DMS53 treated with DMSO at 0.1 percent for 48 hours (cell line): ENCODE measurements around the gene WWP2.
"Not testable (repeated sequence)": the region's sequence is repeated elsewhere in the genome, so short reads cannot be mapped to it uniquely, and the experiment has no call there.

Experiments
- DNase-seq: peaks from one replicate; lab custom pipeline; 2025; ENCODE audit not compliant: unreplicated experiment; lab: John Stamatoyannopoulos, UW

WWP2 gene

DNA sequence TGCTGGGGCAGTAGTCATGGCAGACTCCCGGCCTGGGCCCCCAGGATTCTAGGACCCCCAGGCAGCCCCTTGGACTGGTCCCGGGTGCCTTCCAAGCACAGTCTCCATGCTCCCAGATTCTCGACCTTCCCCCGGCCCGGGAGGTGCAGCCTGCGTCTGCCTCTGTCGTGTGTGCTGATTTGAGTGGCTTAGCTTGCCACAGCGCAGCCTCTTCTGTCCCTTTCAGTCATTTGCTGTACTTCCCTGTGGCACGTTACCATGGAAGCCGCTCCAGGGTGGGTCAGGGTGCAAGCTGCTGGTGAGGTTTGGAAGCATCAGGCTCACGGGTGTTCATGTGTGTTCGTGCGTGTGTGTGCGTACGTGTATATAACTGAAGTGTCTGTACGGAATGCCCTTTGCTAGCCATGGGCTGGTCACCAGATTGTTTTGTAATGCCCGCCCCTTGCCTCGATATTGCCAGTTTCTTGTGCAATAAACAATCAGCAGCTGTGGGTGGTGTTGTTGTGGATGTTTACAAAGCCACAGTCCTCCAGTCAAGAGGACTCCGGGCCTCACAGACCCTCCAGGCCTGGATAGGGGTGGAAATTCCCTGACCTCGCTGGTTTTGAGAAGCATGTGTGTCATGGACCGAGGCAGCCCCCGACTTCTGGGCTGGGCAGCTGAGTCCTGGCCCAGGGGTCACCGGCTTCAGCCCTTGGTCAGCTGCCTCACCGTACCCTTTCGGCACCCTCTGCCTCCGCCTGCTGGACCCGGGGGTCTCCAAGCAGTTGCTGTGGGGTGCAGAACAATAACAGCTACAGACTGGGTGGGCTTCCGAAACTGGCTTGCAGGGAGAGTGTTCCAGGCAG lies 179.3 kb downstream of the WWP2 start:
- no peak for DNase-seq

DNA sequence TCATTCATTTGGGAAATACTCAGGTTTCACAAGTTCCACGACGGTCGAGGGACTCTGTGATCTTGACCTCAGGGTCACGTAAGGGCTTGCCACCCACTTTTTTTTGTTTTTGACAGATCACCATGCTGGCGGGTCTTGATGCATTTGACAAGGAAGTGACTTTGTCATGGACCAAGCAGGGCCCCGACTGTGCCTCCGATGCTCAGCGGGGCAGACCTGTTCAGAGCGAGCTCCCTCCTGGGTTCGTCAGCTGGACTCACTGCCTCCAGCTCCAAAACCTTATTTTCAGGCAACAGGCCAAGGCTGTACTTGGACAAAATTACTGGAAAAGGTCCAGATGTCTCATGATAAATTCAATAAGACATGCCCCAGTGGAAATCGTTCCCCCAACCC lies 180.0 kb downstream of the WWP2 start:
- no peak for DNase-seq

DNA sequence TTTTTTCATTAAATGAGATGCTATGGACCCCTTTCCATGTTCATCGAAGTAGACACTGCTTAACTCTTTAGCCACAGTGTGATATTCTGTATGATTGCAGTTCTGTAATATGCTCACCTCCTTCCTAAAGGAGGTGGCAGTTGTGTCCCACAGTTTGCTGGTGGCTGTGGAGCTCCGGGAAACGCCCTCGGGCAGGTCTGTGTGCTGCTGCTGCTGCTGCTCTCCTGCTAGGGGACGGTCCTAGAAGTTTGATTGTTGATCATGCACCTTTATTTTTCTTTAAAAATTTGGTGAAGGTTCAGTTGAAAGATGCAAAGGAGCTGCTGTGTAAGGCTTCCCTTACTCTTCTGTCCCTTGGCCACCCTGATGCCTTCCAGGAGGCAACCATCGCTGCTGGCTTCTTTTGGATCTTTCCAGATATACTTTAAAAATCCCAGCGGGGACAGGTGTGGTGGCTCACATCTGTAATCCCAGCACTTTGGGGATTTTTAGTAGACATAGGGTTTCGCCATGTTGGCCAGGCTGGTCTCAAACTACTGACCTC lies 180.6 kb downstream of the WWP2 start:
- no peak for DNase-seq

DNA sequence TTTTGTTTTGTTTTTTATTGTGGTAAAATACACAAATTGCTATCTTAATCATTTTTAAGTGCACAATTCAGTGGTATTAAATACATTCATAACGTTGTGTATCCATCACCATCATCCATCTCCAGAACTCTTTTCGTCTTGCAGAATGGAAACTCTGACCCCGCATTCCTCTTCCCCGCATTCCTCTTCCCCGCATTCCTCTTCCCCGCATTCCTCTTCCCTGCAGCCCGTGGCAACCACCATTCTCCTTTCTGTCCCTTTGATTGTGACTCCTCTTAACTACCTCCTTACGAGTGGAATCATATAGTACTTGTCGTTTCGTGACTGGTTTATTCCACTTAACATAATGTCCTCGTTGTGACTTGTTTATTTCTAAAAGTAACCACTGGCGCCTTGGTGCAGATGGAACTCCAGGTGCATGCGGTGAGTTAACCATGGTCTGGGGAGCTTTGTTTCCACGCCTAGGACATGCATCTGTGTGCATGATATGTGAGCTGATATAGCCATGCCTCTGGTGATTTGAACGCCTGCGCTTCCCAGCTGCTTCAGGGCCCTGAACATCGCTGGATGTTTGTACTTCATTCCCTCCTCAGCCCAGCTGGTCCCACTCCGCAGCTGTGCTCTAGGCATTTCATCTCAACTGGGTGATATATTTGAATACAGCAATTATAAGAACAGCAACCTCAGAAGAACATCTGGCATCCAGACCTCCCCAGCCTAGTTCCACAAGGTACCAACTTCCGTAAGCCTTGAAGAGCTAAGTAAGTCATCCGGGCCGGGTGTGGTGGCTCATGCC lies 181.3 kb downstream of the WWP2 start:
- not testable (repeated sequence) for DNase-seq

DNA sequence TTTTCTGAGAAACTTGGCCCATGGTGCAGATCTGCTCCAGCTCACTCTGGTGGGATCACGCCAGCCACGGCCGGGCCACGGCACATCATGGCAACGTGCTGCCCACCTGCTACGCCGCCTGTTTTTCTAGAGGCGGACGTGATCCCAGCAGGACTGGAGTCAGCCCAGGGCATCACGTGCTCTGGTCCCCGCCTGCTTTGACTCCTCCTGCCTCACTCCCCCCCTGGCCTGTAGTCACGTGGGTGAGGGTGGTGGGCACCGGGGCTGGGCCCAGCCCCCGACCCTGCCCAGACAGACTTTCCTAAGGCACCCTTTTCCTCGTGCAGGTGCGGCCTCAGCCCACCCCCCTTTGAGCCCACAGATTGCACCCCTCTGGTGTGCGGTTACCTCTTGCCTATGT lies 188.3 kb downstream of the WWP2 start:
- DNase-seq, result not testable (repeated sequence)

DNA sequence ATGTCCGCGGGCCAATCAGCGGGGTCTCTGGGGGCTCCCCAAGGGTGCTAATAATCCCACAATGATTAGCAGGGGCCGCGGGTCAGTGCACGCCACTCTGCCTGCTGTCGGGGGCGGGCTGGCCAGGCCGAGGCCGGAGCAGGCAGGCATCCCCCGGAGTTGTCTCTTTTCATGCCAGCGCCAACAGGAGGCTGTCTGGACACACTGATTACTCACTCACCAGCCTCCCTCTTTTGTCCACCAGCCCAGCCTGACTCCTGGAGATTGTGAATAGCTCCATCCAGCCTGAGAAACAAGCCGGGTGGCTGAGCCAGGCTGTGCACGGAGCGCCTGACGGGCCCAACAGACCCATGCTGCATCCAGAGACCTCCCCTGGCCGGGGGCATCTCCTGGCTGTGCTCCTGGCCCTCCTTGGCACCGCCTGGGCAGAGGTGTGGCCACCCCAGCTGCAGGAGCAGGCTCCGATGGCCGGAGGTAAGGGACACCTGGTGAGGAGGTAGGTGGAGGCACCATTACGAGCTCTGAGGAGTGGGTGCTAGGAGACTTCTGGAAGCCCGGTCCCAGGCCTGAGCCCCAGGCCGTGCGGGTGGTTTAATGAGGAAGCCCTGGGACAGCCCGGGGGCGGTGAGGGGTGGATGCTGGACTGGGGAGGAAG lies 189.0 kb downstream of the WWP2 start, which contains the start of gene CLEC18A:
Gene CLEC18A (plus strand): TSS at position 318 of the 655 bp plus-strand sequence. CDS start 33 bp downstream, at position 351.
- not testable (repeated sequence) for DNase-seq

DNA sequence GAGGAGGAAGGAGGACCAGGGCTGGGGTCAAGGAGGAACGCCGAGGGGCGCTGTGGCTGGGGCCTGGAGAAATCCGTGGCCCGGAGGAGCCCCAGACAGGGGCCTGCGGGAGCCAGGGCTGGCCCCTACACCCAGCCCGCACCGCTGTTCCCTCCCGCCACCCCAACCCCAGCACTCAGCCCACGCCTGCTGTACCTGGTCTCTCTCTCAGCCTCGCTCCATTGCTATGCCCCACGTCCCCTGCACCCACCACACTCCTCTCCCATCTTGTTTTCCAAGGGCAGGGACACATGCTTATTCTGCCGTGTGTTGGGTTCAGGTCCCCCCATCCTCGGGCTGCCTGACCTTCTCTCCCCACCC lies 189.5 kb downstream of the WWP2 start:
- DNase-seq, result not testable (repeated sequence)

DNA sequence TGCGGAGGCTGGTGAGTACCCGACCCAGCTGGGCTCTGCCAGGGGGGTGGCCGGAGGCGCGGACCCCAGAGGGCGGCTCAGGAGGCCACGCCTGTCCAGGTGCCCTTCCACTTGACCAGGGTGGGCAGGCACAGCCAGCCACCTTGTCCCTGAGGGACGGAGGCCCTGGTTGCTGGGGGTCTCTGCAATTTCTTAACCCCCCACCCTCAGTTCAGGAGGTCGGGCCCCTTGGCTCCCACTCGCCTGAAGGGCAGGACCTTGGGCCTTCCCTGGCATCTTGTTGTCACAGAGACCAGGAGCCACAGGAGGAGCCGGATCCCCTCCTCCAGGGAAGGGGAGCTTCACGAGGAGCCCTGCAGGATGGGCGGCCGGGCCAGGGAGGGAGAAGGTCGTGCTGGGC lies 190.0 kb downstream of the WWP2 start:
- not testable (repeated sequence) for DNase-seq

DNA sequence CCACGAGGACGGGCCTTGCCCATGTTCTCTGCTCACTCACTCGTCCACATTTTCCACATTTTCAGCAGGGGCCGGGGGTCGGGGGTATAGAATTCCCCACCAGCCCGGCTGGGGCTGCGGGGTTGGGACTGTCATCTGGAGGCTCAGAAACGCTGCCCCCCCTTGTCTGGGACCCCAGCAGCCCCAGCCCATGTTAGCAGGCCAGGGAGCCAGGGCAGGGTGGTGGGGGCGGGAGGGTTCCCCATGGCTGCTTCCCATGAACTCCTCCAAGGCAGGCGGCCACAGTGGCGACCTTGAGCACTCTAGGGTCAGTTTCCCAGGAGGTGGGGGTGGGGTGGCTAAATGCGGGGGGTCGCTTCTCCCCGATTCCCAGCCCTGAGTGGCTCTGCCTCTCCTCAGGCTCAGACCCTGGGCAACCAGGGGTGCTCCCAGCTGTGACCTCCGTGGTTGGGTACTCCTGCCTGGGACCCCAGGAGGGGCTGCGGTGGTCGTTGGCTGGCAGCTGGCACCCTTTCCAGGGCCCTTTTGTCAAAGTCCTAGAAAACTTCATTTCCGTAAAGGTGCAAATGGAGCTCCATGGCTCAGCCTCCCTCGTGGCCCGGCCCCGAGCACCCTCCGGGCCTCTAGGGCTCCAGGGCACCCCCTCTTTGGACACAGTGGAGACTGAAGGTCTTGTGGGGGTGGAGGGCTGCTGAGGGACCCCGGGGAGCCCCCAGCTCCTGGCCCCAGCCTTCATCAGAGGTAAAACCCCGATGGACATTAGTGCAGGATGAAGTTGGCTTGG lies 190.6 kb downstream of the WWP2 start:
- not testable (repeated sequence) for DNase-seq

DNA sequence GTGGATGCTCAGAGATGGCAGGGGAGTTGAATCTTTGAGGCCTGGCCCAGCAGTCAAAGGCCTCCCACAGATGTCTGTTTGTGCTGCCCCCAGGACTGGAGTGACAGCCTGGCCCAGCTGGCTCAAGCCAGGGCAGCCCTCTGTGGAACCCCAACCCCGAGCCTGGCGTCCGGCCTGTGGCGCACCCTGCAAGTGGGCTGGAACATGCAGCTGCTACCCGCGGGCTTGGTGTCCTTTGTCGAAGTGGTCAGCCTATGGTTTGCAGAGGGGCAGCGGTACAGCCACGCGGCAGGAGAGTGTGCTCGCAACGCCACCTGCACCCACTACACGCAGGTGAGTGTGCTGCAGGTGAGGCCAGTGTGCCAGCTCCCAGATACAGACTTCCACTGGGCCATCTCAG lies 192.1 kb downstream of the WWP2 start:
- not testable (repeated sequence) for DNase-seq

DNA sequence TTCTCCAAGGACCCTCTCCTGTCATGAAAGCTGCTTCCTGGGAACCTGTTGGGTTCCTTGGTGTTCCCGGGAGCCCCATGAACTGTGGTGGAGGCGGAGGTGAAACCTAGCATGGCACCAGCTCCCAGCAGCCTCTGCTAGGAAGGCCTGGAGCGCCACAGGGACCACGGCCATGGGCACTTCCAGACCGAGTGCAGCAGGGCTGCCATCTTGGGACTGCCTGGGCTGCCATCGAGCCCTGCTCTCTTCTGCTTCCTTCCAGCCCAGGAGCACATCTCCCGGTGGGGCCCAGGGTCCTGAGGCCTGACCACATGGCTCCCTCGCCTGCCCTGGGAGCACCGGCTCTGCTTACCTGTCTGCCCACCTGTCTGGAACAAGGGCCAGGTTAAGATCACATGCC lies 201.2 kb downstream of the WWP2 start:
- DNase-seq, result not testable (repeated sequence)

DNA sequence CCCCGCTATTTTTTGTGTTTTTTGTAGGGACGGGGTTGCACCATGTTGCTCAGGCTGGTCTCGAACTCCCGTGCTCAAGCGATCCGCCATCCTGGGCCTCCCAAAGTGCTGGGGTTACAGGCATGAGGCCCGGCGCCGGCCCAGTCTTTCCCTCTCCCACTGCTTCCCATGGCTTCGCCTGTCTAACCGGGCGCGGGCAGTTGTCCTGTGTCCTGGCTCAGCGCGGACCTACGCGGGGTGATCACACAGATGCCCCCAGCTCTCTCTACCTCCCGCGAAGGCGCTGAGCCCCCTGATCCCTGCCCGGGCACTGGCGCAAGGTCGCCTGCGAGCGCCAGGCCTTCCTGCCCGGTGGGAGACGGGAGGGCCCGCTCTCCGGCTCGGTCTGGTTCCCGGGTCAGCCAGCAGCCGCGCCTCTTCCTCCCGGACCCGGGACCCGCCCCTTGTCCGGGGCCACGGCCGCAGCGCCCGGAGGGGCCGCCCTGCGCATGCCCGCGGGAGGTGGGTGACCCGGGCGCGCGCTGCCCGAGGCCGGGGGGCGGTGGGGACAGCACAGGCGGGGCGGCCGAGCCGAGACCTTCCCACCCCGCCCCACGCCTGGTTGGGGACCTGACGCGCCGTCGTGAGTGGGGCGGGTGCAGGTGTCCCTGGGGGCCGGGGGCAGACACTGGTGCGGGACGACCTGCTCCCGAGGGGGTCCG lies 203.0 kb downstream of the WWP2 start:
- peak; percentile 17 for DNase-seq

DNA sequence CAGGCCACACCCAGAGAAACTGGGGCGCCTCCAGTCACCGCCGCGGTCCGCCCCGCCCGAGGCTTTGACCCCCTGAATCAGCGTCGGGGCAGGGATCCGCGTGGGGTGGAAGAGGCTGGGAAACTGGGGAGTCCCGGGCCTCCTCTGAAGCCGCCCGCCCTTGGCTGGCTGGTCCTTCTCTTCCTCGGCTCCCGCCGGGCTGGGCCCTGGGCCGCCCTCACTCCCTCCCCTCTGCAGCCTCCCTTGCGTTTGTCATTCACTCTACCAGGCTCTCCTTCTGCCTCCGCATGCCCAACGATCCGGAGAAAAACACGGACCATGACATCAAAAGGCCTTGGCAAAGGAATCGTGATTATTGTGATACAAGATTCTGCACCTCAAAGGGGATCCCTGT lies 203.5 kb downstream of the WWP2 start:
- DNase-seq, result not testable (repeated sequence)

DNA sequence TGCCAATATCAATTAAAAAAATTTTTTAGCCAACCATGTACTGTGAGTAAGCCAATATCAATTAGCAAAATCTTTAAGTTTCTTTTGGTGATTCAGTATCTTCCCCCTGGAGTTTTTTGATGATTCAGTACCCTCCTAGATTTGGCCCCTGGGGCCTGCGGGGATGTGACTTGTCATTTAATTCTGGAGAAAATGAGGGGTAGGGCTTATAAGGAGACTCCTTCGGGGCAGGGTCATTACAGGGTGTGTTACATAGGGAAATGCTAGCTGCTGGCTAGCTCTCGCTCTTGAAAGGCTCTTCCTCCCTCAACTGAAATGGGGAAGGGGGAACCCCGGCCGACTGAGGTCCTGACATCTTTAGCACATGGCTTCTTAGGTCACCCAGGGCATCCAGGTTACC lies 205.6 kb downstream of the WWP2 start:
- not testable (repeated sequence) for DNase-seq

DNA sequence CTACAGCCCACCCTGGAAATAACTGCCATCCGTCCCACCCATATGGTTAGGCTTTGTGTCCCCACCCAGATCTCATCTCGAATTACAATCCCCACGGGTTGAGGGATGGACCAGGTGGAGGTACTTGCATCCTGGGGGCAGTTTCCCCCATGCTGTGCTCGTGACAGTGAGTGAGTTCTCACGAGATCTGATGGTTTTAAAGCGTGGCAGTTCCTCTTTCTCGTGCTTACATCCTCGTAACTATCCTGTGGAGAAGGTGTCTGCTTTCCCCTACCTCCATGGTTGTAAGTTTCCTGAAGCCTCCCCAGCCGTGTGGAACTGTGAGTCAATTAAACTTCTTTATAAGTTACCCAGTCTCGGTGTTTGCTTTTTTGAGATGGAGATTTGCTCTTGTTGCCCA lies 206.0 kb downstream of the WWP2 start:
- not testable (repeated sequence) for DNase-seq

DNA sequence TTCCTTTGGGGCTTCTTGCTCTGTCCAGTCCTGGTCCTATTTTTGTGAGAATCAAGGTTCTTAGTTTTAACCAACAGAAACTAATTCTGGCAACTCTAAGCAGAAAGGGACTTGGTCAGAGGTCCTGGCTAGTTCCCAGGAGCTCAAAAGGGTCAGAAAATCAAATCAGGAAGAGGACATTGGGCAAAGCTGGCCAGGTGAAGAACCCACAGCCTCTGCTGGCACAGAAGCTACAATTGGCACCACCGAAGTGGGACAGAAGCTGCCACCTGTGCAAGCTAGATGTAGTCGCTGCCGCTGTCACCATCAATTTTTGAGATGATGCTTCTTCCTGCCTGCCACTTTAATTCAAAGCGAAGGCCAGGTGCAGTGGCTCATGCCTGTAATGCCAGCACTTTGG lies 207.5 kb downstream of the WWP2 start:
- not testable (repeated sequence) for DNase-seq

DNA sequence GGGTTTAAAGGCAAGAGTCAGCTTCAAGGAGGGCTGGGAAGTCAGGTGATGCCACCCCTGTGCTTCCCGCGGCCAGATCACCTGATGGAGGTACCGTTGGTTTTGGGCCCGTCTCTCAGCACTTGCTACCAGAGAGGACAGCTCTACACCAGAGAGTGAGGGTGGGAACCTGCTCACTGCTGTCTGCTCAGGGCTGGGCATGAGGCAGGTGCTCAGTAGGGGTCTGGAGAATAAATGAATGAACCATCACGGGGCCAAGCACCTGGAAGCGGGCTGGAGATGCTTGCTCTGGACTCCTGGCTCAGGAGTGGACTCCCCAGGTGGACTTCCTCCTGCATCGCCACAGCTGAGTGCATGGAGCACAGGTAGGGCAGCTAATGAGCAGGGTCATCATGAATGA lies 210.0 kb downstream of the WWP2 start:
- DNase-seq, result not testable (repeated sequence)

DNA sequence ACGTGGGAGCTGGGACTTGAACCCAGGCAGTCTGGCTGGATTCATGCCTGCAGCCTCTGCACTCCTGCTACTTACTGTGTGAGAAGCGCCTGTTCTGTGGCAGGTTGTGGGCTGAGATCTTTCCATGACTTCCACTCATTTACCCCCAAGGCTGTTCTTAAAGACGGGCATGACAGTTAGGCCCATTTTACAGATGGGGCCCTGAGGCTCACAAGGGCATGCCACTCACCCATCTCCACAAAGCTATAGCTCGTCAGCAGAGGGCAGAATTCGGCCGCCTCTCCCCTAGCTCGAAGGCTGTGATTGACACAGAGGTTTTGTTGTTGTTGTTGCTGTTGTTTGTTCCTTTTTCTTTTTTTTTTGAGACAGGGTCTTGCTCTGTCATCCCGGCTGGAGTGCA lies 210.8 kb downstream of the WWP2 start:
- not testable (repeated sequence) for DNase-seq

DNA sequence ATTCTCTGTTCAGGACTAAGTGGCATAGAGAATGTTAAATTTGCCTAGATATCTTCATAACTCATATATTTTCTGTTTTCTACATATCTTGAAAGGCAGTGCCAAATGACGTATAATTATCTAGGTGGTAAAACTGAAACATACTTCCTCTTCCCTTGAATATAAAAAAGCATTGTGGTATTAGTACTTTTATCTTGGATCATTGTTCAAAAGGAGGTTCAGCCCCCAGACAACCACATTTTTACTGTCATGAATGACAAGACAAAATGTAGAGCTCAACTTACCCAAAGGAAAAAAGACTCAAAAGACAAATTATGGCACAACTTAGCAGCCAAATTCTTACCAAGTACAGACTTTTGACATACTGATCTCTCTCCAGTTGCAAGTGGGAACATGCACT lies 223.1 kb downstream of the WWP2 start:
- DNase-seq, result not testable (repeated sequence)
